Inflammatory macrophage treated with lipopolysaccharide for 1 hour (primary cell): ENCODE data around the gene SGK1.
"Not testable (repeated sequence)": the region's sequence is repeated elsewhere in the genome, so short reads cannot be mapped to it uniquely, and the experiment has no call there.

Experiments
- DNase-seq, 2 donors: peaks; one replicate each; pipeline ENCODE4 v3.0.0-alpha.2; 2020 to 2022

SGK1 gene

GRCh38 chr6:134217105-134217797 is 100.7 kb downstream of the SGK1 start:
- DNase-seq: peak in 1 of 2 donors; percentile 23

- DNase-seq: peak; percentile 59 to 83
Observed at GRCh38 chr6:134216301-134217010, 101.5 kb downstream of the SGK1 start.

- not testable (repeated sequence) for DNase-seq
Observed at GRCh38 chr6:134213410-134213809, 104.5 kb downstream of the SGK1 start.

- no peak for DNase-seq
Observed at GRCh38 chr6:134211297-134211696, 106.6 kb downstream of the SGK1 start.

GRCh38 chr6:134207421-134207820 is 110.5 kb downstream of the SGK1 start:
- no peak for DNase-seq

- no peak for DNase-seq
Observed at GRCh38 chr6:134205366-134205765, 112.5 kb downstream of the SGK1 start.

GRCh38 chr6:134204759-134205158 is 113.2 kb downstream of the SGK1 start:
- not testable (repeated sequence) for DNase-seq

GRCh38 chr6:134204031-134204430 is 113.9 kb downstream of the SGK1 start:
- DNase-seq: no peak

- peak; percentile 19 to 25 for DNase-seq
Observed at GRCh38 chr6:134201716-134202115, 116.2 kb downstream of the SGK1 start.

- DNase-seq: no peak
Observed at GRCh38 chr6:134199848-134200606, 117.9 kb downstream of the SGK1 start.

GRCh38 chr6:134198093-134198492 is 119.8 kb downstream of the SGK1 start:
- no peak for DNase-seq

- not testable (repeated sequence) for DNase-seq
Observed at GRCh38 chr6:134197685-134198084, 120.2 kb downstream of the SGK1 start.

- DNase-seq: no peak
Observed at GRCh38 chr6:134196568-134197193, 121.2 kb downstream of the SGK1 start.

GRCh38 chr6:134195985-134196384 is 121.9 kb downstream of the SGK1 start:
- no peak for DNase-seq

GRCh38 chr6:134195164-134195906 is 122.6 kb downstream of the SGK1 start:
- DNase-seq: no peak

GRCh38 chr6:134193536-134194498 is 124.1 kb downstream of the SGK1 start:
- DNase-seq: no peak

GRCh38 chr6:134192609-134193008 is 125.3 kb downstream of the SGK1 start:
- not testable (repeated sequence) for DNase-seq

GRCh38 chr6:134190883-134191282 is 127.0 kb downstream of the SGK1 start:
- DNase-seq: no peak

- no peak for DNase-seq
Observed at GRCh38 chr6:134187751-134188150, 130.2 kb downstream of the SGK1 start.

- DNase-seq: no peak
Observed at GRCh38 chr6:134187154-134187553, 130.8 kb downstream of the SGK1 start.

GRCh38 chr6:134186355-134186754 is 131.6 kb downstream of the SGK1 start:
- DNase-seq: no peak
